Measurements from ENCODE around the gene MRPL49.

The MRPL49 gene

GRCh38 chr11:65121865-65122696, at the start of gene MRPL49, which contains the start of gene FAU:
Gene MRPL49, plus strand, starts transcription at chr11:65122321. Its CDS starts 26 bp downstream, at chr11:65122347.
Gene FAU, minus strand, starts transcription at chr11:65122134. Its CDS starts 321 bp downstream, at chr11:65121813.
- DNase-seq = peak; percentile 99

- no peak for DNase-seq
Observed at GRCh38 chr11:65072631-65072966, 49.5 kb upstream of the MRPL49 start.

- DNase-seq = no peak
Observed at GRCh38 chr11:65077451-65077850, 44.7 kb upstream of the MRPL49 start.

- DNase-seq = peak; percentile 71
Observed at GRCh38 chr11:65078151-65078550, 44.0 kb upstream of the MRPL49 start.

- DNase-seq = no peak
Observed at GRCh38 chr11:65078786-65079342, 43.3 kb upstream of the MRPL49 start.

GRCh38 chr11:65083134-65083833, 38.8 kb upstream of the MRPL49 start:
- DNase-seq = no peak

GRCh38 chr11:65083834-65084597, 38.1 kb upstream of the MRPL49 start, which contains the start of the genes CDCA5 and ZFPL1:
Gene CDCA5, minus strand, starts transcription at chr11:65084040. Its CDS starts 62 bp downstream, at chr11:65083978.
Gene ZFPL1, plus strand, starts transcription at chr11:65084222. Its CDS starts 477 bp downstream, at chr11:65084699.
- peak; percentile 97 for DNase-seq

GRCh38 chr11:65084598-65085375, 37.3 kb upstream of the MRPL49 start:
- DNase-seq = no peak

- DNase-seq = no peak
Observed at GRCh38 chr11:65085446-65085845, 36.7 kb upstream of the MRPL49 start.

GRCh38 chr11:65086809-65087208, 35.3 kb upstream of the MRPL49 start:
- DNase-seq = no peak

GRCh38 chr11:65087216-65087615, 34.9 kb upstream of the MRPL49 start:
- DNase-seq = no peak

- no peak for DNase-seq
Observed at GRCh38 chr11:65087827-65088226, 34.3 kb upstream of the MRPL49 start.

- no peak for DNase-seq
Observed at GRCh38 chr11:65089621-65090020, 32.5 kb upstream of the MRPL49 start.

- no peak for DNase-seq
Observed at GRCh38 chr11:65090628-65091027, 31.5 kb upstream of the MRPL49 start.

GRCh38 chr11:65095427-65095826, 26.7 kb upstream of the MRPL49 start:
- DNase-seq = no peak

- DNase-seq = peak; percentile 90
Observed at GRCh38 chr11:65095974-65096806, 25.9 kb upstream of the MRPL49 start, which contains the start of gene VPS51. Gene VPS51, plus strand, starts transcription at chr11:65096214. Its CDS starts 37 bp downstream, at chr11:65096251.

- DNase-seq = no peak
Observed at GRCh38 chr11:65096926-65097325, 25.2 kb upstream of the MRPL49 start.

GRCh38 chr11:65100674-65101350, 21.3 kb upstream of the MRPL49 start:
- no peak for DNase-seq

- no peak for DNase-seq
Observed at GRCh38 chr11:65102142-65103095, 19.7 kb upstream of the MRPL49 start.

Measured in activated CD4-positive, alpha-beta T cell treated with anti-CD3 and anti-CD28 coated beads, Interleukin-10, Interleukin-2, amounts not matched to agents 100 ng/mL and 50 ng/mL, durations not matched to agents 16 hours and 8 hours (primary cell).